ENCODE data around the gene TVP23C. TPM values are rescaled to one million over a fixed set of nuclear protein-coding genes. Genes with fewer than 3 reads are reported as not detected.
"Not testable (repeated sequence)": the region's sequence is repeated elsewhere in the genome, so short reads cannot be mapped to it uniquely, and the experiment has no call there.

TVP23C gene
- polyA plus RNA-seq, 2 donors = 3.0 to 7.0 TPM

DNA sequence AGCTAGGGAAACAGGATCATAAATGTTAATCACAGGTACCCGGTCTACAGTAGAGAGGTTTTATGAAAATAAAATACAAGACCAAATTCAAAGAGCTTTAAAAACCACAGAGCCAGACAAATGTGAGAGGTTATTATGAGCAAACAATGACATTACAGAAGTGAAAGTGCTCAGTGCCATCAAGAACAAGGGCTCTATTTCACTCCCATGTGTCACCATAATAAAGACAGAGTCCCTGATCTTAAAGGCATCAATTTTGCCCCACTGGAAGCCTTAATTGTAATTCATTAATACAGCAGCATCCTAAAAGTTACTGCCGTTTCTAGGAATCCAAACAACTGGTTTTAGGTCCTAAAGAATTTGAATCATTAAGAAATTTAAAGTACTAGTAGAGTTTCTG is 52.1 kb downstream of the TVP23C start:
- H3K27me3 ChIP-seq (ENCODE audit: control insufficient read depth in 1 of 2, insufficient read depth in 2 of 2, low read length in 2 of 2) = no peaks in the 10 kb centered on the region
- no peaks in the 10 kb centered on the region for H3K4me1 ChIP-seq (ENCODE audit: control insufficient read depth in 2 of 2, insufficient read depth in 2 of 2, low read length in 1 of 2)
- no peaks in the 10 kb centered on the region for H3K9me3 ChIP-seq (ENCODE audit: control insufficient read depth in 2 of 2, insufficient read depth in 1 of 2, low read depth in 1 of 2, low read length in 1 of 2)
- no peak overlapping the region for H3K27ac ChIP-seq (ENCODE audit: low read depth in 2 of 2, low read length in 1 of 2)
- 68 to 77% methylated on average over 2 of the region's 2 CpGs for WGBS, 2 donors
- no peak overlapping the region for H3K4me3 ChIP-seq (ENCODE audit: low read depth in 1 of 2, low read length in 2 of 2)
- peaks cover 2% of the 10 kb centered on the region in 2 donors for H3K36me3 ChIP-seq (ENCODE audit: control insufficient read depth in 2 of 2, insufficient read depth in 2 of 2, low read length in 1 of 2)

DNA sequence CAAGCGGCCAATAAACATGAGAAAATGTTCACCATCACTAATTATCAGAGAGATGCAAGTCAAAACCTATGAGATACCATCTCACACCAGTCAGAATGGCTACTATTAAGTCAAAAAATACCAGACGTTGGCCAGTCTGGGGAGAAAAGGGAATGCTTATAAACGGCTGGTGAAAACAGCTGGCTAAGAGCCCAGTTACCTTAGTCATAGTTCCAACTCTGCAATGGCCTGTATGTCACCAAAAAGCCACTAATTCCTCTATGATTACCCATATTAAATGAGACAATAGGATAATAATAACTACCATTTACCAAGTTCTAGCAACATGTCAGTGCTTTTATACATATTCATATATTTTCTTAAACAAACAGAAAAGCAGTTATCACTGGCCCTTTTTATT is 52.9 kb downstream of the TVP23C start:
- no peaks in the 10 kb centered on the region for H3K4me1 ChIP-seq (ENCODE audit: control insufficient read depth in 2 of 2, insufficient read depth in 2 of 2, low read length in 1 of 2)
- no peaks in the 10 kb centered on the region for H3K36me3 ChIP-seq (ENCODE audit: control insufficient read depth in 2 of 2, insufficient read depth in 2 of 2, low read length in 1 of 2)
- no peaks in the 10 kb centered on the region for H3K9me3 ChIP-seq (ENCODE audit: control insufficient read depth in 2 of 2, insufficient read depth in 1 of 2, low read depth in 1 of 2, low read length in 1 of 2)
- H3K4me3 ChIP-seq (ENCODE audit: low read depth in 1 of 2, low read length in 2 of 2) = no peak overlapping the region
- no peaks in the 10 kb centered on the region for H3K27me3 ChIP-seq (ENCODE audit: control insufficient read depth in 1 of 2, insufficient read depth in 2 of 2, low read length in 2 of 2)
- WGBS, 2 donors = 53 to 54% methylated on average over 3 of the region's 3 CpGs
- H3K27ac ChIP-seq (ENCODE audit: low read depth in 2 of 2, low read length in 1 of 2) = no peak overlapping the region

- Histone ChIP-seq H3K9me3 (ENCODE audit: control insufficient read depth in 2 of 2, insufficient read depth in 1 of 2, low read depth in 1 of 2, low read length in 1 of 2) (no peaks in the 10 kb centered on the region), H3K27ac (ENCODE audit: low read depth in 2 of 2, low read length in 1 of 2) (no peak overlapping the region), H3K4me1 (ENCODE audit: control insufficient read depth in 2 of 2, insufficient read depth in 2 of 2, low read length in 1 of 2) (no peaks in the 10 kb centered on the region), H3K4me3 (ENCODE audit: low read depth in 1 of 2, low read length in 2 of 2) (no peak overlapping the region), H3K27me3 (ENCODE audit: control insufficient read depth in 1 of 2, insufficient read depth in 2 of 2, low read length in 2 of 2) (no peaks in the 10 kb centered on the region), H3K36me3 (ENCODE audit: control insufficient read depth in 2 of 2, insufficient read depth in 2 of 2, low read length in 1 of 2) (no peaks in the 10 kb centered on the region)
- 94% methylated on average over 5 of the region's 5 CpGs for whole genome bisulfite sequencing, 2 donors
These were observed 54.2 kb downstream of the TVP23C start for GRCh38 chr17:15509095-15509494.

GRCh38 chr17:15508466-15508865 is 54.8 kb downstream of the TVP23C start:
- H3K4me1 ChIP-seq (ENCODE audit: control insufficient read depth in 2 of 2, insufficient read depth in 2 of 2, low read length in 1 of 2) = no peaks in the 10 kb centered on the region
- H3K36me3 ChIP-seq (ENCODE audit: control insufficient read depth in 2 of 2, insufficient read depth in 2 of 2, low read length in 1 of 2) = no peaks in the 10 kb centered on the region
- no peak overlapping the region for H3K27ac ChIP-seq (ENCODE audit: low read depth in 2 of 2, low read length in 1 of 2)
- no peak overlapping the region for H3K4me3 ChIP-seq (ENCODE audit: low read depth in 1 of 2, low read length in 2 of 2)
- 75 to 86% methylated on average over 7 of the region's 7 CpGs for WGBS, 2 donors
- no peaks in the 10 kb centered on the region for H3K27me3 ChIP-seq (ENCODE audit: control insufficient read depth in 1 of 2, insufficient read depth in 2 of 2, low read length in 2 of 2)
- H3K9me3 ChIP-seq (ENCODE audit: control insufficient read depth in 2 of 2, insufficient read depth in 1 of 2, low read depth in 1 of 2, low read length in 1 of 2) = no peaks in the 10 kb centered on the region

DNA sequence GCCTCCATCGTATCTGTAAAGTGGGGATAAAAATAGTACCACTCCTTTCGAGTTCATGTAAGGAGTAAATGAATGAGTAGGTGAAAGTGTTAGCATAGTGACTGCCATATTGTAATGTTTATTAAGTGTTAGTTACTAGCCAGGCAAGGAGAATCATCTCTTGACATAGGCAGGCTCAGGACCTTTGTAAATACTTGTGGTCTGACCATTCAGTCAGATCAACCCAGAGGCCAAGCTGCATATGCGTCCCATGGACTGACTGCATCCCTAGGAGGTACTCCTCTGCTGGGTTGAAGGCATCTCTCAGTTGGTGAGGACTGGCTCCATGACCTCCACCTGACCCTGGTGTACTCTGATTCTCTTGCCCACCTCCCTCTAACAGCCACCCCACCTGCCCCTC is 55.4 kb downstream of the TVP23C start:
- Histone ChIP-seq H3K27me3 (ENCODE audit: control insufficient read depth in 1 of 2, insufficient read depth in 2 of 2, low read length in 2 of 2) (no peaks in the 10 kb centered on the region), H3K36me3 (ENCODE audit: control insufficient read depth in 2 of 2, insufficient read depth in 2 of 2, low read length in 1 of 2) (no peaks in the 10 kb centered on the region), H3K4me3 (ENCODE audit: low read depth in 1 of 2, low read length in 2 of 2) (no peak overlapping the region), H3K9me3 (ENCODE audit: control insufficient read depth in 2 of 2, insufficient read depth in 1 of 2, low read depth in 1 of 2, low read length in 1 of 2) (no peaks in the 10 kb centered on the region), H3K4me1 (ENCODE audit: control insufficient read depth in 2 of 2, insufficient read depth in 2 of 2, low read length in 1 of 2) (no peaks in the 10 kb centered on the region), H3K27ac (ENCODE audit: low read depth in 2 of 2, low read length in 1 of 2) (no peak overlapping the region)
- WGBS, 2 donors = 94 to 95% methylated on average over 3 of the region's 3 CpGs

DNA sequence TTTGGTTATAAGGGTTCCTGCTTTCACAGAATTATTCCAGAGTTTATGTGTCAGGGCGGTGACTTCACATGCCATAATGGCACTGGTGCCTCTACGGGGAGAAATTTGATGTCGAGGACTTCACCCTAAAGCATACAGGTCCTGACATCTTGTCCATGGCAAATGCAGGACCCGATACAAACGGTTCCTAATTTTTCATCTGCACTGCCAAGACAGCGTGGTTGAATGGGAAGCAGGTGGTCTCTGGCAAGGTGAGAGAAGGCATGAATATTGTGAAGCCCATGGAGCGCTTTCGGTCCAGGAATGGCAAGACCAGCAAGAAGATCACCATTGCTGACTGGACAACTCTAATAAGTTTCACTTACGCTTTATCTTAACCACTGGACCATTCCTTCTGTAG is 56.3 kb downstream of the TVP23C start:
- Histone ChIP-seq H3K9me3 (ENCODE audit: control insufficient read depth in 2 of 2, insufficient read depth in 1 of 2, low read depth in 1 of 2, low read length in 1 of 2) (no peaks in the 10 kb centered on the region), H3K36me3 (ENCODE audit: control insufficient read depth in 2 of 2, insufficient read depth in 2 of 2, low read length in 1 of 2) (no peaks in the 10 kb centered on the region), H3K4me3 (ENCODE audit: low read depth in 1 of 2, low read length in 2 of 2) (no peak overlapping the region), H3K4me1 (ENCODE audit: control insufficient read depth in 2 of 2, insufficient read depth in 2 of 2, low read length in 1 of 2) (peaks cover 0 to 3% of the 10 kb centered on the region in 2 donors), H3K27me3 (ENCODE audit: control insufficient read depth in 1 of 2, insufficient read depth in 2 of 2, low read length in 2 of 2) (no peaks in the 10 kb centered on the region), H3K27ac (ENCODE audit: low read depth in 2 of 2, low read length in 1 of 2) (no peak overlapping the region)
- WGBS, 2 donors = 97 to 98% methylated on average over 9 of the region's 9 CpGs

GRCh38 chr17:15505708-15506107 is 57.6 kb downstream of the TVP23C start:
- H3K36me3 ChIP-seq (ENCODE audit: control insufficient read depth in 2 of 2, insufficient read depth in 2 of 2, low read length in 1 of 2); H3K4me1 ChIP-seq (ENCODE audit: control insufficient read depth in 2 of 2, insufficient read depth in 2 of 2, low read length in 1 of 2); H3K27ac ChIP-seq (ENCODE audit: low read depth in 2 of 2, low read length in 1 of 2); H3K4me3 ChIP-seq (ENCODE audit: low read depth in 1 of 2, low read length in 2 of 2); H3K27me3 ChIP-seq (ENCODE audit: control insufficient read depth in 1 of 2, insufficient read depth in 2 of 2, low read length in 2 of 2); H3K9me3 ChIP-seq (ENCODE audit: control insufficient read depth in 2 of 2, insufficient read depth in 1 of 2, low read depth in 1 of 2, low read length in 1 of 2): not testable (repeated sequence)
- WGBS, 2 donors = 98% methylated on average over 29 to 32 of the region's 32 CpGs

DNA sequence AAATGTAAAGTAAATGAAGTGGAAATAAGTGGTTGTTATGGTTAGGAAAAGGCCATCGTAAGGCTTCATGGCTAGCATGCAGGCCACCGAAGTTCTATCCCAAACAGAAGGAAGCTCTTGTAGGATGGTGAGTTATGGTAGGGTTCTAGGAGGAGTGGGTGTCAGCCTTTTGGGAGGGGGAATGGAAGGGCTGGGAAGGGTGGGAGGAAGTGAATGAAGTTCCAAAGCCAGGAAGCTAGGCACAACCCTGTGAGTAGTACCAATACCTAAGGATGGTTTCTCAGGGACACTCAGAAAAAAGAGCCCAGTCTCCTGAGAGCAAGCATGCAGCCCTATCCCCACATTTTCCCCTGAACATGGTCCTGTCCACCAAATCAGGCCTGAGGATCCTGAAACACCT is 59.6 kb downstream of the TVP23C start:
- H3K9me3 ChIP-seq (ENCODE audit: control insufficient read depth in 2 of 2, insufficient read depth in 1 of 2, low read depth in 1 of 2, low read length in 1 of 2) = no peaks in the 10 kb centered on the region
- no peak overlapping the region for H3K4me3 ChIP-seq (ENCODE audit: low read depth in 1 of 2, low read length in 2 of 2)
- 91 to 94% methylated on average over 2 of the region's 2 CpGs for WGBS, 2 donors
- H3K27me3 ChIP-seq (ENCODE audit: control insufficient read depth in 1 of 2, insufficient read depth in 2 of 2, low read length in 2 of 2) = no peaks in the 10 kb centered on the region
- peaks cover 3 to 4% of the 10 kb centered on the region in 2 donors for H3K4me1 ChIP-seq (ENCODE audit: control insufficient read depth in 2 of 2, insufficient read depth in 2 of 2, low read length in 1 of 2)
- H3K27ac ChIP-seq (ENCODE audit: low read depth in 2 of 2, low read length in 1 of 2) = no peak overlapping the region
- H3K36me3 ChIP-seq (ENCODE audit: control insufficient read depth in 2 of 2, insufficient read depth in 2 of 2, low read length in 1 of 2) = no peaks in the 10 kb centered on the region

- H3K27ac ChIP-seq (ENCODE audit: low read depth in 2 of 2, low read length in 1 of 2) = peak overlapping the region; percentile 32 to 65
- peaks cover 3 to 4% of the 10 kb centered on the region in 2 donors for H3K4me1 ChIP-seq (ENCODE audit: control insufficient read depth in 2 of 2, insufficient read depth in 2 of 2, low read length in 1 of 2)
- H3K4me3 ChIP-seq (ENCODE audit: low read depth in 1 of 2, low read length in 2 of 2) = no peak overlapping the region
- 29 to 39% methylated on average over 30 to 32 of the region's 32 CpGs for WGBS, 2 donors
- no peaks in the 10 kb centered on the region for H3K27me3 ChIP-seq (ENCODE audit: control insufficient read depth in 1 of 2, insufficient read depth in 2 of 2, low read length in 2 of 2)
- H3K9me3 ChIP-seq (ENCODE audit: control insufficient read depth in 2 of 2, insufficient read depth in 1 of 2, low read depth in 1 of 2, low read length in 1 of 2) = no peaks in the 10 kb centered on the region
- H3K36me3 ChIP-seq (ENCODE audit: control insufficient read depth in 2 of 2, insufficient read depth in 2 of 2, low read length in 1 of 2) = no peaks in the 10 kb centered on the region
These were observed 60.7 kb downstream of the TVP23C start for GRCh38 chr17:15502369-15503112.

- no peaks in the 10 kb centered on the region for H3K36me3 ChIP-seq (ENCODE audit: control insufficient read depth in 2 of 2, insufficient read depth in 2 of 2, low read length in 1 of 2)
- no peak overlapping the region for H3K4me3 ChIP-seq (ENCODE audit: low read depth in 1 of 2, low read length in 2 of 2)
- H3K9me3 ChIP-seq (ENCODE audit: control insufficient read depth in 2 of 2, insufficient read depth in 1 of 2, low read depth in 1 of 2, low read length in 1 of 2) = no peaks in the 10 kb centered on the region
- no peaks in the 10 kb centered on the region for H3K27me3 ChIP-seq (ENCODE audit: control insufficient read depth in 1 of 2, insufficient read depth in 2 of 2, low read length in 2 of 2)
- peaks cover 3 to 4% of the 10 kb centered on the region in 2 donors for H3K4me1 ChIP-seq (ENCODE audit: control insufficient read depth in 2 of 2, insufficient read depth in 2 of 2, low read length in 1 of 2)
- H3K27ac ChIP-seq (ENCODE audit: low read depth in 2 of 2, low read length in 1 of 2) = no peak overlapping the region
- WGBS, 2 donors = 79 to 91% methylated on average over 7 of the region's 7 CpGs
These were observed 61.5 kb downstream of the TVP23C start for GRCh38 chr17:15501793-15502192.
